ENCODE data around the gene DLG3. TPM values are rescaled to one million over a fixed set of nuclear protein-coding genes. Genes with fewer than 3 reads are reported as not detected.

DLG3 gene
- polyA plus RNA-seq, 1 donor (not counting 4 experiments of a cell fraction or from before 2014, with no cell fraction given), result 10.1 TPM

- Histone ChIP-seq H3K79me2 (ENCODE audit: control insufficient read depth, insufficient read depth, low read length) (no peaks in the 10 kb centered on the region), H3K4me3 (ENCODE audit: control insufficient read depth in 2 of 3, extremely low read depth in 1 of 3, insufficient read depth in 2 of 3, low read depth in 1 of 3, low read length in 3 of 3) (peak overlapping the region; percentile 45 to 60 (median 57)), H3K4me1 (ENCODE audit: control insufficient read depth, extremely low read depth, insufficient read depth, low read length) (peaks cover 14% of the 10 kb centered on the region), H3K27ac (ENCODE audit: control insufficient read depth, insufficient read depth, low read length) (no peak overlapping the region), H3K4me2 (ENCODE audit: control insufficient read depth, extremely low read depth, insufficient read depth, low read depth, low read length) (peak overlapping the region; percentile 62), H3K9ac (ENCODE audit: control insufficient read depth, extremely low read depth, insufficient read depth, low read length) (peak overlapping the region; percentile 44), H3K9me1 (ENCODE audit: control insufficient read depth, extremely low read depth, insufficient read depth, low read length) (no peaks in the 10 kb centered on the region), H4K20me1 (ENCODE audit: control insufficient read depth, extremely low read depth, insufficient read depth, low read length) (no peaks in the 10 kb centered on the region), H2AFZ (ENCODE audit: control insufficient read depth, low read length) (no peak overlapping the region), H3K27me3 (ENCODE audit: control insufficient read depth, extremely low read depth, insufficient read depth, low read length) (no peaks in the 10 kb centered on the region), H3K9me3 (ENCODE audit: control insufficient read depth, low read depth, low read length) (no peaks in the 10 kb centered on the region), H3K36me3 (ENCODE audit: control insufficient read depth in 2 of 2, extremely low read depth in 1 of 2, insufficient read depth in 2 of 2, low read length in 2 of 2) (no peaks in the 10 kb centered on the region)
- FAIRE-seq, result no peak
- dilution Hi-C loops (cut with MboI; ENCODE audit: extremely low pct_ligation_motif_present, low sequenced_read_pairs), result no loop called here
- DNase-seq (ENCODE audit: low read depth, low spot score), result no peak
- TF ChIP-seq CTCF (optimal IDR thresholded peaks at IDR 0.05 in 1 of 3, IDR thresholded peaks at IDR 0.05 in 1 of 3, conservative IDR thresholded peaks at IDR 0.05 in 1 of 3; ENCODE audit: extremely low read depth in 1 of 3, insufficient read depth in 2 of 3, low read length in 3 of 3), result no peak
- no peak for TF ChIP-seq EZH2 (IDR thresholded peaks at IDR 0.05; ENCODE audit: low read length)
These were observed 8.5 kb downstream of the DLG3 start for GRCh38 chrX:70453024-70453618.

- no peak overlapping the region for H3K27ac ChIP-seq (ENCODE audit: control insufficient read depth, insufficient read depth, low read length)
These were observed 10.1 kb downstream of the DLG3 start for GRCh38 chrX:70454441-70455365.

More at GRCh38 chrX:70454441-70455365, 10.1 kb downstream of the DLG3 start:
- DNase-seq (ENCODE audit: low read depth, low spot score), result peak; percentile 32
- peak overlapping the region; percentile 33 for H2AFZ ChIP-seq (ENCODE audit: control insufficient read depth, low read length)
- peak overlapping the region; percentile 41 to 63 (median 62) for H3K4me3 ChIP-seq (ENCODE audit: control insufficient read depth in 2 of 3, extremely low read depth in 1 of 3, insufficient read depth in 2 of 3, low read depth in 1 of 3, low read length in 3 of 3)
- peak overlapping the region; percentile 58 for H3K9ac ChIP-seq (ENCODE audit: control insufficient read depth, extremely low read depth, insufficient read depth, low read length)
- H3K4me2 ChIP-seq (ENCODE audit: control insufficient read depth, extremely low read depth, insufficient read depth, low read depth, low read length), result peak overlapping the region; percentile 75
- no peak for TF ChIP-seq EZH2 (IDR thresholded peaks at IDR 0.05; ENCODE audit: low read length)
- peak in 2 of 3 experiments; percentile 78 to 82 for TF ChIP-seq CTCF (optimal IDR thresholded peaks at IDR 0.05 in 1 of 3, IDR thresholded peaks at IDR 0.05 in 1 of 3, conservative IDR thresholded peaks at IDR 0.05 in 1 of 3; ENCODE audit: extremely low read depth in 1 of 3, insufficient read depth in 2 of 3, low read length in 3 of 3)
- H3K9me3 ChIP-seq (ENCODE audit: control insufficient read depth, low read depth, low read length), result no peaks in the 10 kb centered on the region
- dilution Hi-C loops (cut with MboI; ENCODE audit: extremely low pct_ligation_motif_present, low sequenced_read_pairs), result no loop called here
- no peaks in the 10 kb centered on the region for H3K36me3 ChIP-seq (ENCODE audit: control insufficient read depth in 2 of 2, extremely low read depth in 1 of 2, insufficient read depth in 2 of 2, low read length in 2 of 2)
- no peaks in the 10 kb centered on the region for H4K20me1 ChIP-seq (ENCODE audit: control insufficient read depth, extremely low read depth, insufficient read depth, low read length)
- peaks cover 14% of the 10 kb centered on the region for H3K4me1 ChIP-seq (ENCODE audit: control insufficient read depth, extremely low read depth, insufficient read depth, low read length)
- no peak for FAIRE-seq
- no peaks in the 10 kb centered on the region for H3K9me1 ChIP-seq (ENCODE audit: control insufficient read depth, extremely low read depth, insufficient read depth, low read length)
- H3K79me2 ChIP-seq (ENCODE audit: control insufficient read depth, insufficient read depth, low read length), result no peaks in the 10 kb centered on the region
- H3K27me3 ChIP-seq (ENCODE audit: control insufficient read depth, extremely low read depth, insufficient read depth, low read length), result no peaks in the 10 kb centered on the region

Data from keratinocyte (primary cell).